GM21515 (cell line): ENCODE measurements around the gene TM4SF20.
"Not testable (repeated sequence)": the region's sequence is repeated elsewhere in the genome, so short reads cannot be mapped to it uniquely, and the experiment has no call there.

Experiments
- ATAC-seq: cut with Tn5 transposase; IDR thresholded peaks from one replicate; pipeline ENCODE4 v1.9.1; 2021; ENCODE audit not compliant: unreplicated experiment

TM4SF20 gene

DNA sequence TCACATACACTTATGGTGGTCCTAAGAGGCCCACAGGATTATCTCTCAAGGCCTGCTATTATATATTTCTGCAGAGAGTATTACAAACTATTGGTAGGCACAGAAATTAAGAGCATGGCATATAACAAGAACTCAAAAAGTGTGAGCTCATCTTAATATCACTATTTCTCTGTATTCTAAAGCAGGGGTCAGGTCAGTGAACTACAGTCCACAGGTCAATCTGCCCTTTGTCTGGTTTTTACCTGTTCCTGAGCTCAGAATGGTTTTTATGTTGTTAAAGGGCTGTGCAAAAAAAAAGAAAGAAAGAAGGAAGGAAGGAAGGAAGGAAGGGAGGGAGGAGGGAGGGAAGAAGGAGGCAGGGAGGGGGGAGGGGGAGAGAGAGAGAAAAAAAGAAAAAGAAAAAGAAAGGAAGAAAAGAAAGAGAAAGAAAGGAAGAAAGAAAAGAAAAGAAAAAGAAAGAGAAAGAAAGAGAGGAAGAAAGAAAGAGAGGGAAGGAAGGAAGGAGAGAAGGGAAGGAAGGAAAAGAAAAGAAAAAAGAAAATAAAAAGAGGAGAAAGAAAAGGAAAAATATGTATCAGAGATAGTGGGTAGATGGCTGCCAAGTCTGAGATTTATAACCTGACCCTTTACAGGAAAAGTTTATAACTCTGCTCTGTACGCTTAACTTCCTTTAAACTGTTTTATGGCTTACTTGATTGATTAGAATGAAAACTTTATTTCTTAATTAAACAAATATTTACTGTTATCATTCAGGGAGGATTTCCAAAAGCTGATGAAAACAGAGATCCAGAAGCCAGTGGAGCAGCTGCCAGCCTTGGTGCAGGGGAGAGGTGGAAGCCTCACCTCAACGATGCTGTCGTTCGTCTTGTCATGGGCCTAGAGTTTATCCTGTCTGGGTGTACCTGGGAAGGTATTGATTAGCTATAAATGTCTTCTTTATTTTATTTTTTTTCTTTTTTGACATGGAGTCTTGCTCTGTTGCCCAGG is 19.9 kb upstream of the TM4SF20 start:
- ATAC-seq: no peak

DNA sequence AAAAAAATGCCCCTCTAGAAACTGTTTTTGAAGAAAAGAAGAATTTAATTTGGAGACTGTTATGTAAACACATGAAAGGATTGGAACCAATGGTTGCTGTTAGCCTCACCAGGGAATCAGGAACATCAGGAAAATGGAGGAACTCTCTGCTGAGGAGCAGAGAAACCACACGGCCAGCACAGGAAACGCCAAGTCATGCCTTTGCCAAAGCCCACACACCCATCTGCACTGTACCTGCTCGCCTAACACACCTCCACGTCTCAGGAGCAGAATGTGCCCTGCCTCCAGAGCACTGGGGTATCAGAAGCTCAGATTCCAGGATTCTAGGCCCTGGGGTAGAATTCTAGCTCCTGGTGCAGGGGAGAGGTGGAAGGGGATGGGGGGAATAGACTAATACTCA is 18.5 kb upstream of the TM4SF20 start:
- no peak for ATAC-seq

DNA sequence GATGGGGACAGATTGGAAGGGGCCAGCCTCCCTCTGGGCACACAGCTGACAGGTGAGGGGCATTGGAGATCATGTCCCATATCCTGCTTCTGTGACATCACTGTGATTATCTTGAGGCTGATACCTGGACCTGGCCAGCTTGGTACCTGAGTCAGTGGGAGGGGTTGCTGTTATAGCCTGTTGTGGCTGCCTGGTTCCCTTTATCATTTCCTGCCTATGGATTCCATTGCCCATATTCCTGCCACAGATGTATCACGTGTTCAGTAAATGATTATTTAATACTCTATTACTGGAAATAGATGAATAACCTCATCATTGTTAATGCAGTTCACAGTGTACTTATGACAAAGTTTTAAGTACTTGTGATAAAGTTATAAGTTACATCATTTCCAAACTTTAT is 16.4 kb upstream of the TM4SF20 start:
- ATAC-seq: no peak

DNA sequence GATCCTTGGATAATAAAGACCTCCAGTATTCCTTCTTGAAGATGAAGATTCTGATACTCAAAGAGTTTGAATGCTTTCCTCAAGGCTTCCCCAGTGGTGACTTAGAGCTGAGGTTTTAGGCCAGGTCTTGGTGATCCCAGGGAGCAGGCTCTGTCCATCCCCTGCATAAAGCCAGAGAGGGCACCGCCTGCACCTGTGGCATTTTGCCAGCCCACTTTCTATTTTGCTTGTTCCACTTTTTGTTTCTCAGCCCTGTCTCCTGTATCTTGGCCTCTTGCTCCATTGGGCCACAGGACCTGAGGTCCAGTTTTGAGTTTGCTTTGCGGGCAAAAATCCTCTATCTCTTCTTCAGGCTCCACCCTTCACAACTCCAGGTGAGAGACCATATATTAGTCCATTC is 15.3 kb upstream of the TM4SF20 start:
- ATAC-seq: no peak

DNA sequence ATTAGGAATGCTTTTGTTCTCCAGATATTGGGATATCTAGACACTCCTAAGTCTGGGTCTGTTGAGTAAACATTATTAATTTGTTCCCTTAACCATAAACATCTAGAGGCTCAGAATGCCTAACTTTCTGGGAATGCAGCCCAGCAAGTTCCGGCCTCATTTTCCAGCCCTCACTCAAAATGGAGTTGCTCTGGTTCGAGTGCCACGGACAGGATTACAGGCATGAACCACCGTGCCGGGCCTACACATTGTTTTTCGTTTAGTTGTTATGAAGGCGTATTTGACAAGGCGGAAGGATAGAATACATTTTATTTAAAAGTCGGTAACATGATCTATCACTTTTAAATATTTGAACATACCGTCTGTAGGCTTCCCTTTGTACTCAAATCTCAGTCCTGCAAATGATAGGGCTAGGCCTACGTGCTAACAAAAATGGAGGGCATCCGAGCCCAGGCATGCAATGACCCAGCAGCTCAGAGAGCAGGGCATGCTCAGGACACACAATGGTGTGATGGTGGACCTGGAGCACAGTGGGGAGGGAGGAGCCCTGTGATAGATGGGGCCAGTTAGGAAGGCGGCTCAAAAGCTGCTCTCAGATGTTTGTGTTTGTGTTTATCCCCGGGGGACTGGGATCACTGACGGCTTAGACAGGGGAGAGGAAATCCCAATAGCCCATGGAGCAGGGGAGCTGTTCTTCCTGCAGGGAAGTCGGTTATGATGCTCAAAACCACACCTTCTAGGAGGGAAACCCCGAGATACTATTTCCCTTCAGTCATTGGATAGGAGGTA is 11.6 kb upstream of the TM4SF20 start:
- no peak for ATAC-seq

DNA sequence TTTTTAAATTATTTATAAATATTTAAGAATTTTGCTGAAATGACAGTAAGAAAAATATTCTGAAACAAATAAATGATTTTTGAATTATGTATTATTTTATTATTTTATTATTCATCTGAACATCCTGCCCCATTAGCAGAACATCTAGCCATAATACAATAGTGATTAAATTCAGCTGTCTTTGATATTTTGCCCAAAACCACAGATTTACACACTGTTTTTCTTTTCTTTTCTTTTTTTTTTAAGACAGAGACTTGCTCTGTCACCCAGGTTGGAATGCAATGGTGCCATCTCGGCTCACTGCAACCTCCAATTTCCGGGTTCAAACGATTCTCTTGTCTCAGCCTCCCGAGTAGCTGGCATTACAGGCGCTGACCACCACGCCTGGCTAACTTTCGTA is 10.6 kb upstream of the TM4SF20 start:
- ATAC-seq: no peak

DNA sequence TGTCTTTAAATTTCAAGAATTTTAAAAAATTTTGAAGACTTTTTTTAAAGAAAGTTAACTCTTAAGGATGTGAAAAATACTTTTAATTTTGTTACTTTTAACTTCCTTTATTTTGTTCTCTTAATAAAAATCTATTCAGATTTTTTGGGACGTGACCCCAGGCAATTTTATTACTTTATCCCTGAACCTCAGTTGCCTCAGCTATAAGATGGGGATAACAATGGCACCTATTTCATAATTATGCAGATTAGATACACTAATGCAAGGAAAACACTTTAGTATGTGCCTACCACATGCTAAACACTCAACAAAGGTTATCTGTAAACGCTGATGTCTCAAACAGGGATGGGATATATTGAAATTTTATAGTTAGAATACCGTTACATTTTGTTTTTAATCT is 10.1 kb upstream of the TM4SF20 start:
- no peak for ATAC-seq

DNA sequence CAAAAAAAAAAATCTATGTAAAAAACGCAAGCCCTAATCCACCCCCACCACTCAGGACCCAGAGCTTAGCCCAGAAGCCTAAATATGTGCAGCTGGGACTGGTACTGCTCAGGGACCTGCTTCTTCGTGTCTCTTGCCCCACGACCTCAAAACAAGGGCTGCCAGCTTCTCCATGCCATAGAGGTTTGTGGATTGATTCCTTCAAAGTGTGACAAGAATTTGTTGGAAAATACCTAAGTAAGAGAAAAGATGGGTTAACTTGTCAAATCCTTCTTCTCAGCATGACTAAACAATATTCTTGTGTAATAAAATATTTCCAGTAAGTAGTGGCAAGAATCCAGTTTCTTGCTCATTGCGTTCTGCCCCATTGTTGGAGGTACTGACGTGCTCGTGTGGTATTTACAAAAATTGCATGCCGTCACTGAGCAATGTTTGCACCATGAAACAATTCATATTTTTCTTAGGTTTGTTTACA is 9.5 kb upstream of the TM4SF20 start:
- ATAC-seq: no peak

DNA sequence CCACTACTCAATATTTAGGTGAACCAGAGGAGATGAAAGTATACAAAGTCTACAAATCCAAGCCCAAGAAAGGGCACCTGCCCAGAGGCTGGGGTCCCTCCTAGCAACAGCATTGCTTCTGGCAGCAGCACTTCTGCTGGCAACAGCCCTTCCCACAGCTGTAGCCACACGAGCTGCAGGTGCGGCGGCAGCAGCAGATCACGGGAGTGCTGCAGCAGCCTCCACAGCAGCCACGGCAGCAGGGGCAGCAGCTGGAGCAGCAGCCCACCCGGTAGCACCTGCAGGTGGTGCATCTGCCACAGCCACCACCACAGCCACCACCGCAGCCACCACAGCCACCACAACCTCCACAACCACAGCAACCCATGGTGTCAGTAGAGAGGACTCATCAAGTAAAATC is 8.5 kb upstream of the TM4SF20 start, which contains the start of gene SCYGR1:
SCYGR1 (minus strand) TSS at position 367 of the 400 bp plus-strand sequence; CDS start at position 367, 0 bp downstream.
- not testable (repeated sequence) for ATAC-seq

DNA sequence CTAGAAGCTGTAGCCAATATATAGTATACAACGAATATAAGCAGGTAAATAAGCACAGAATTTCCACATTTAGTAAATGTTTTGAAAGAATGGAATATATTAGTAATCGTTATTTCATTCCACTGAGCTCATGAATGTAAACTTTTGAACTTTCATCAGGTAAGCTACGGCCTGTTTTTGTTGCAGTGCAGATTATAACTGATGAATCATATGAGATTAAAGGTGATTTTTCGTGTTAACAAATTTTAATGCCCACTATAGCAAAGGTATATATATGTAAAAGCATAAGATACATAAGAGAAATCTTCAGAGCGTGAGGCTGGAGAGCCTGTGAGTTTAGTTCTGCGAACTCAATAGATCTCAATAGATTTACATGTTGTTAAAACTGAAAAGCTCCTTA is 7.5 kb upstream of the TM4SF20 start:
- ATAC-seq: no peak

DNA sequence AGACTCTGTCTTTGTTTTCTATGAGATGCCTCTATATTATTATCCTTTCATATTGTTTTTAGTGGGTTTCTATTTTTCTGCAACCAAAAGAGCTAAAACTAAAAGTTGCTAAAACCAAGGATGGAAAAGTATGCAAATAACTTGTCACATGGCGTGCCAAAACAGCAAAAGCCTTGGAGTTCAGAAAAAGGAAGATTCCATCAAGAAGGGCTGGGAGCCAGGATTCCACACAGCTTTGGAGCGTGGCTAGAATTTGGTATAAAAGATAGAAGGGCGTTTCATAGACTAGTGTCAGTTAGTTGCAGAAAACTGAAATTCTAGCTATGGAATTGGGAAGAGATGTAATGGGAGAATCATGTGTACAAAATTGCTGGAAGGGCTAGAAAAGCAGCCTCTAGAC is 4.6 kb upstream of the TM4SF20 start:
- ATAC-seq: no peak

DNA sequence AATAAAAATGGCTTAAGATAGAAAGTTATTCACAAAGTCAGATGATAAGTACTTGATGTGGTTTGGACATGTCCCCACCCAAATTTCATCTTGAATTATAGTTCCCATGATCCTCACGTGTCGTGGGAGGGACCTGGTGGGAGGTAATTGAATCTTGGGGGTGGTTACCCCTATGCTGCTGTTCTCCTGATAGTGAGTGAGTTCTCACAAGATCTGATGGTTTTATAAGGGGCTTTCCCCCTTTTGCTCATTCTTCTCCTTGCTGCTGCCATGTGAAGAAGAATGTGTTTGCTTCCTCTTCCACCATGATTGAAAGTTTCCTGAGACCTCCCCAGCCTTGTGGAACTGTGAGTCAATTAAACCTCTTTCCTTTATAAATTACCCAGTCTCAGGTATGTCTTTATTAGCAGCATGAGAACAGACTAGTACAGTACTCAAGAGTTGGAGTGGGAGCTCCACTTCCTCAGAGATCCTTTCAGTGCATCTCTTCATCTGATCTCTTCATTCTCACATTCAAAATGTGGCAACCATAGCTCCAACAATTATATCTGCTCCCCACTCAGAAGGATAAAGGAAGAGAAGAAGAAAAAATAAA is 3.2 kb upstream of the TM4SF20 start:
- not testable (repeated sequence) for ATAC-seq

DNA sequence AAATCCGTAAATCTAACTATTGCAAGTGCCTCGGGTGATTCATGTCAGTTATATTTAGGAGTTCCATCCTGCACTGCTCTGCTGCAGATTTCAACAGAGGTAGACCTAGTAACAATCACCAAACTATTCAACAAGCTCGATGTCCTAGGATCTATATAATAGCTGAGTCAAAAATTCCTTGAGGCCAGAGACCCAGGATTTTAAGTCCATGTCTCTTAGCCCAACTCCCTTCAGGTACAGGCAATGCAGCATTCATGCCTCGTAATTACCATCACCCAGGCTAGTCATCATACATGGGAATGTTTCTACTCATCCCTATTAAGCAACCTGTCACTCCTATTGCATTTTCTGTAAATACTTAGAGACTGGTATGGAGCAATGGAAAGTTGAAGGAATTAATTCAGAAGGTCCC is 729 bp downstream of the TM4SF20 start:
- no peak for ATAC-seq

DNA sequence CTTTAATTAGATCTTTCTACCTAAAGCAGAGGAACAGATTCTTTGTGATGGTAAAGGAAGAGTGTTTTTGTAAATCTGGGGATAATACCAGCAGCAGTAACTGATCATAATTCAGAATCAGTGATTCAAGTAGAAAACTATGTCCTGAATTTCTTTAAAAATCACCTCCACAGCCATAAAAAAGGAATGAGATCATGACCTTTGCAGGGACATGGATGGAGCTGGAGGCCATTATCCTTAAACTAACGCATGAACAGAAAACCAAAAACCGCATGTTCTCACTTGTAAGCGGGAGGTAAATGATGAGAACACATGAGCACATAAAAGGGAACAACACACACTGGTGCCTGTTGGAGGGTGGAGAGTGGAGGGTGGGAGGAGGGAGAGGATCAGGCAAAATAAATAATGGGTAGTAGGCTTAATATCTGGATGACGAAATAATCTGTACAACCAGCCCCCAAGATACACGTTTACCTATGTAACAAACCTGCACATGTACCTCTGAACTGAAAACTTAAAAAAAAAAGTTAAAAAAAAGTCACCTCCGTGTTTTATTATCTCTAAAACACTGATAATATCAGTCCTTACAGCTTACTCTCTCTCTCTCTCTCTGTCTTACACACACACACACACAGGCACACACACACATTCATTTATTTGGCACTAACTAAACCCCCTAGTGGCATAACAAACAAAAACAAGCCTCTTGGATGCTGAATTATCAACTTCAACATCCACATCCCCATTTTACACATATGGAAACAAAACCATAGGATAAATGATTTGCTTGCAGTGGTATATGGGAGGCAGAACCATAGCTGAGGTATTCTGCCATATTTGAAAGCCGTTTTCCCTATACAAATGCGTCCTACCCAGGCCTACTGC is 1.4 kb downstream of the TM4SF20 start:
- ATAC-seq: no peak

DNA sequence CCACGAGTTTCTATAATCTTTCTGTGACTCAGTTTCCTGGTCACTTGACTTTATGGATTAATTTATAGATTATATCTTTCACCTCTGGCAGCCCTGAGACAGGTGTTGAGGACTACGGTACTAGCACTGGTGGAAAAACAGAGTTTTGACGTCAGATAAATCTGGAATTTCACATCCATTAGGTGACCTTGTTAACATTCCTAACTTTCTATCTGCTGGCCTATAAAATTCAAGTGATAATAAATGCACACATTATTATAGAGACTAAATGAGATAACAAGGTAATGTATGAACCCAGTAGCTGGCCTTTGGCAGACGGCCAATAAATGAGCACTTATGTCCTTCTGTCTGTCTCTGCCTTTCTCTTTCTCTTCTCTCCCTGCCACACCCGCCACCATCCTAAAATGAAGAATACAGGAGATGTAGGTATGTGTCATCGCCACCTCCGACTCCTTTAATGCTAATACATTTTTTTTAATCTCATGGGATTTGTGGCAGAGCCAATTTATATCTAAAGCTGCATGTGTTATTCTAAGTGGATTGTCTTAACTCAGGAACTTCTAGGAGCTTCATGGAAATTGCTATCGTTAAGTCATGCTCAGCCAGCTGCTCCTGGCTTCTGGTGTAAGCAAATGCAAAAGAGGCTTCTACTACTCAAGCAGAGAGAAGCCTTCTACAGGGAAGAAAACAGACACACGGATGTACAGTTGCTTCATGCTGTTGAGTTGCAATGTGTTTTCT is 2.3 kb downstream of the TM4SF20 start:
- ATAC-seq: no peak

DNA sequence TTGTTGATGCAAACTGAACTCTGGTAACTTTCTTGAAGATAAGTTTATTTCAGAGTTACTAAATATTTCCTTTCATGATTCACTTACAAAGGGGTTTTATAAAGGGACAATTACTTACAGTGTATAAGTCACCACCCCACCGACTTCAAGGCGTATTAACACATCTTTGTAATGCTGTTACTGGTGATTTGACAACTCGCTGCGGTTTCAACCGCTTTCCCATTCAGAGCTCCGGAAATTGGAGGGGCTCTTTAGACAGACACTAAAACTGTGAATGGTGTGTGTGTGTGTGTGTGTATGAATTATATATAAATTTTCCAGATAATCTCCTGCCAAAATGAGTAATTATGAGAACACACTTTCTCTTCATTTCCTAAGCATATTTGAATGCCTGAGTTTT is 4.9 kb downstream of the TM4SF20 start:
- no peak for ATAC-seq

DNA sequence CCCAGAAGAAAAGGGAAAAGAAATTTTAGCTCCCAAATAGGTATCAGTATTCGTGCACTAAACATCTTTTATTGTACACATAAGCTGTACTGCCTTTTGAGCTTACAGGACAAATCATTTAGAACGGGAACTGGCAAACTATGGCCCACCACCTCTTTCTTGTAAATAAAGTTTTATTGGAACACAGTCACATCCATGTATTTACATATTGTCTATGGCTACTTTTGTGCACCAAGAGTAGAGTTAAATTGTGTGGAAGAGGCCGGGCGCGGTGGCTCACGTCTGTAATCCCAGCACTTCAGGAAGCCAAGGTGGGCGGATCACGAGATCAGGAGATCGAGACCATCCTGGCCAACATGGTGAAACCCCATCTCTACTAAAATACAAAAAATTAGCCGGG is 5.7 kb downstream of the TM4SF20 start:
- ATAC-seq: no peak

DNA sequence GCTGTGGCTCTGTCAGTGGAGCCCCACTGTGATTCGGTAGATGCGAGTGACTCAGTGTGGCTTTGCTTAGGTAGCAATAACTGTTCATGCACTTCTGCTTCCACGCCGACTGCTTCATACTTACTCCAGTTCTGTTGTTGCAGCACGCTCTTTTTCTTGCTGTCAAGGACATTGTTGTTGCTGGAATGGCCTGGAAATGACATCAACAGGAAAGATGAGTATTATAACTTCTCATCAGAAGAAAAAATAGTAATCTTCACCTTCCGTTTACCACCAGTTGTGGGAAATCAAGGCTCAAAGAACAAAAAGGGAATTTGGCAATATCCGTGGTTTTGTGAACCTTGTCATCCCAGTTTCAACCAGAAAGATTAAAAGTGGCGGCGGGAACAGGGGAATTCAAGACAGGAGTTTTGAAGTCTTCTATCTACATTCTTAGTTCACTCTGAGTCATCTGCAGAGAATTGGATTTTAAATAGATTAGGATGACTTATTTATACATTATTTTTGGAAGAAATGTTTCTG is 8.3 kb downstream of the TM4SF20 start:
- ATAC-seq: no peak

DNA sequence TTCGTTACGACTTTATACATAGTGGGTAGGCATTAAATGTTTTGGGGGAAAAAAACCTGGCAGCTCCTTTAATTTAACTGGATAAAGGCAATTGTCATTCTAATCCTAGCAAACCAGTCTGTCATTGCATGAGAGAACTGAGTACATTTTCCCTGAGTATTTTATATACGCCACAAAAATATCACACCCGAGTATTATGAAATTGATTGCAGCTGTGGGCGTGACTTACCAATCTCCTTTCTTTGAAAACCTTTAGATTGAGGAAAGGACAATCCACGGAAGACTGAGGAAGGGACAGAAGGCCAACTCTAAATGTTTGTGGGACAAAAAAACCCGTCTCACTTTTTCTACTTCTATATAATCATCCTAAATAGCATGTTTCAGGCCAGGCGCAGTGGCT is 9.0 kb downstream of the TM4SF20 start:
- ATAC-seq: no peak
